A549 (cell line): Measurements from ENCODE around the gene TAAR9. TPM values are rescaled to one million over a fixed set of nuclear protein-coding genes. Genes with fewer than 3 reads are reported as not detected.

Experiments
- ATAC-seq, 2 experiments: fragments of 200-7000 bp in 1 of 2; fragments of >200 bp in 1 of 2; cut with Nextera tagmentation in 1 of 2; cut with Tn5 transposase in 1 of 2; 3 replicates each; pipeline versions ENCODE4 v1.8.0 to v1.9.1; 2018 to 2020; ENCODE audit warnings: mild to moderate bottlenecking in 1 of 2, moderate library complexity in 1 of 2
- CTCF ChIA-PET: fragments of 300-600 bp; sonication (Branson Sonifier 250); formaldehyde crosslinking; extraction: SDS; loops from one replicate; lab custom pipeline; 2021; ENCODE audit warnings: antibody characterized with exemption, inconsistent platforms; lab: Yijun Ruan, JAX
- POLR2A ChIA-PET: fragments of 350-600 bp; formaldehyde crosslinking; extraction: SDS; loops from one replicate; lab custom pipeline; 2021; ENCODE audit warnings: antibody characterized with exemption, inconsistent platforms; lab: Yijun Ruan, JAX
- DNase-seq, 2 experiments: peaks; one replicate each; pipeline versions ENCODE4 v3.0.0 to v3.0.0-alpha.2; 2011 to 2016; ENCODE audit warnings: low read depth in 1 of 2, low spot score in 1 of 2
- FAIRE-seq: peaks from 2 replicates; lab custom pipeline; 2011; peaks lifted over from hg19 to GRCh38; lab: Jason Lieb, UNC
- H3K27ac ChIP-seq, 2 experiments: fragments of >200 bp; sonication (Bioruptor Twin); formaldehyde crosslinking; 3 replicates each; pipeline ENCODE4 v1.5.1; 2016 to 2017
- H3K4me1 ChIP-seq: fragments of >200 bp; sonication (Bioruptor Twin); formaldehyde crosslinking; 3 replicates; pipeline ENCODE4 v1.6.1; 2016
- H3K4me2 ChIP-seq: fragments of >200 bp; sonication (Bioruptor Twin); formaldehyde crosslinking; 3 replicates; pipeline ENCODE4 v1.6.1; 2016
- H3K4me3 ChIP-seq: fragments of >200 bp; sonication (Bioruptor Twin); formaldehyde crosslinking; 3 replicates; pipeline ENCODE4 v1.5.1; 2016
- H3K9me3 ChIP-seq: fragments of >200 bp; sonication (Bioruptor Twin); formaldehyde crosslinking; 3 replicates; pipeline ENCODE4 v1.6.1; 2016
- BHLHE40 ChIP-seq: IDR thresholded peaks from 2 replicates; pipeline ENCODE4 v1.6.1; 2012; ENCODE audit warnings: low read depth, low read length, inconsistent platforms
- CBX2 ChIP-seq: fragments of 200-600 bp; sonication (generic); IDR thresholded peaks from 2 replicates; pipeline ENCODE4 v1.6.1; 2016; ENCODE audit warnings: low read depth, mild to moderate bottlenecking, borderline replicate concordance
- CEBPB ChIP-seq, 2 experiments: fragments of >200 bp in 1 of 2; sonication (Bioruptor Twin) in 1 of 2; formaldehyde crosslinking in 1 of 2; IDR thresholded peaks; 2 replicates each; pipeline ENCODE4 v1.6.1; 2012 to 2016
- EHF ChIP-seq: fragments of 250-450 bp; sonication (Bioruptor Pico); IDR thresholded peaks from 2 replicates; pipeline ENCODE4 v1.5.0; 2020; ENCODE audit warnings: mild to moderate bottlenecking
- EHMT2 ChIP-seq: fragments of 200-600 bp; sonication (generic); IDR thresholded peaks from 2 replicates; pipeline ENCODE4 v1.6.1; 2016; ENCODE audit warnings: antibody characterized with exemption, low read depth, mild to moderate bottlenecking, moderate library complexity
- FOSB ChIP-seq: fragments of 250-450 bp; sonication (Bioruptor Pico); IDR thresholded peaks from 2 replicates; pipeline ENCODE4 v1.5.0; 2020; ENCODE audit warnings: mild to moderate bottlenecking, moderate library complexity
- FOSL2 ChIP-seq, 2 experiments: fragments of 450-650 bp in 1 of 2; fragments of >200 bp in 1 of 2; sonication (Bioruptor Twin) in 1 of 2; formaldehyde crosslinking; IDR thresholded peaks; 2 replicates each; pipeline versions ENCODE4 v1.5.0 to v1.6.1; 2016 to 2020; ENCODE audit warnings: mild to moderate bottlenecking in 1 of 2, moderate library complexity in 1 of 2
- FOXS1 ChIP-seq: fragments of 250-450 bp; sonication (Bioruptor Pico); IDR thresholded peaks from 2 replicates; pipeline ENCODE4 v1.5.0; 2020; ENCODE audit warnings: mild to moderate bottlenecking, moderate library complexity
- HDAC2 ChIP-seq: fragments of 200-600 bp; sonication (generic); IDR thresholded peaks from 2 replicates; pipeline ENCODE4 v1.6.1; 2016
- HOXB13 ChIP-seq: fragments of 250-450 bp; sonication (Bioruptor Pico); IDR thresholded peaks from 2 replicates; pipeline ENCODE4 v1.5.0; 2020; ENCODE audit warnings: low read depth, mild to moderate bottlenecking, moderate library complexity
- HOXB5 ChIP-seq: fragments of 250-450 bp; sonication (Bioruptor Pico); IDR thresholded peaks from 2 replicates; pipeline ENCODE4 v1.5.0; 2020; ENCODE audit warnings: mild to moderate bottlenecking, moderate library complexity
- KDM1A ChIP-seq: fragments of 200-600 bp; sonication (generic); IDR thresholded peaks from 2 replicates; pipeline ENCODE4 v1.6.1; 2016; ENCODE audit warnings: low read depth, mild to moderate bottlenecking
- MAZ ChIP-seq: fragments of 150-350 bp; IDR thresholded peaks from 2 replicates; pipeline ENCODE4 v1.6.1; 2014; ENCODE audit warnings: antibody characterized with exemption, low read depth, low read length, borderline replicate concordance
- NFE2L2 ChIP-seq: fragments of 150-350 bp; conservative IDR thresholded peaks from 2 replicates; pipeline ENCODE4 v1.6.1; 2014; ENCODE audit warnings: low read length
- RARB ChIP-seq: fragments of 250-450 bp; sonication (Bioruptor Pico); IDR thresholded peaks from 2 replicates; pipeline ENCODE4 v1.8.0; 2021; ENCODE audit warnings: mild to moderate bottlenecking, moderate library complexity
- TP53 ChIP-seq: fragments of 250-450 bp; sonication (Bioruptor Pico); IDR thresholded peaks from 2 replicates; pipeline ENCODE4 v1.5.0; 2021; ENCODE audit warnings: mild to moderate bottlenecking, moderate library complexity
- ZC3H11A ChIP-seq: fragments of 450-650 bp; IDR thresholded peaks from 2 replicates; pipeline ENCODE4 v1.6.1; 2014; ENCODE audit warnings: antibody characterized with exemption, mild to moderate bottlenecking
- WGBS: methylation state at CpG from one replicate; pipeline ENCODE4 v1.1.6; 2017; ENCODE audit errors: missing lambda C conversion rate; 5-methylcytosine and 5-hydroxymethylcytosine counted together
- polyA plus RNA-seq, 4 experiments: library from polyadenylated mRNA; depleted of rRNA in 3 of 4; stranded (reverse); fragments of >200 nt; fragmentation: RNase III in 1 of 4; extraction: RNeasy Plus Mini Kit Qiagen cat#74134 plus additional on column Dnase treatment in 1 of 4; gene quantifications; 2 replicates in 3 of 4; 3 replicates in 1 of 4; pipeline ENCODE4 v1.2.3, GENCODE V29; 2011 to 2017
- TF ChIP-seq, protein P1 (sequence below): fragments of 150-350 bp; IDR thresholded peaks from 2 replicates; pipeline ENCODE4 v1.6.1; 2014; ENCODE audit warnings: low read depth, mild to moderate bottlenecking, low read length
- TF ChIP-seq, protein P2 (sequence below): fragments of >200 bp; sonication (Bioruptor Twin); formaldehyde crosslinking; IDR thresholded peaks from 3 replicates; pipeline ENCODE4 v1.6.1; 2016
- TF ChIP-seq, protein P3 (sequence below): IDR thresholded peaks from 2 replicates; pipeline ENCODE4 v1.6.1; 2012; ENCODE audit warnings: low read depth, borderline replicate concordance
- TF ChIP-seq, protein P4 (sequence below): fragments of >200 bp; sonication (Bioruptor Twin); formaldehyde crosslinking; IDR thresholded peaks from 3 replicates; pipeline ENCODE4 v1.5.1; 2016
- TF ChIP-seq, protein P5 (sequence below): IDR thresholded peaks from 2 replicates; pipeline ENCODE4 v1.6.1; 2012
- TF ChIP-seq, protein P6 (sequence below): IDR thresholded peaks from 2 replicates; pipeline ENCODE4 v1.6.1; 2012
- TF ChIP-seq, protein P7 (sequence below): fragments of 200-600 bp; sonication (generic); IDR thresholded peaks from 2 replicates; pipeline ENCODE4 v1.6.1; 2016; ENCODE audit warnings: antibody characterized with exemption, mild to moderate bottlenecking, moderate library complexity
- TF ChIP-seq, protein P8 (sequence below): fragments of >200 bp; sonication (Bioruptor Twin); formaldehyde crosslinking; IDR thresholded peaks from 2 replicates; pipeline ENCODE4 v1.6.1; 2016

The TAAR9 gene
- polyA plus RNA-seq, 2 of the 4 experiments (the other 2 are of a cell fraction): not detected

DNA sequence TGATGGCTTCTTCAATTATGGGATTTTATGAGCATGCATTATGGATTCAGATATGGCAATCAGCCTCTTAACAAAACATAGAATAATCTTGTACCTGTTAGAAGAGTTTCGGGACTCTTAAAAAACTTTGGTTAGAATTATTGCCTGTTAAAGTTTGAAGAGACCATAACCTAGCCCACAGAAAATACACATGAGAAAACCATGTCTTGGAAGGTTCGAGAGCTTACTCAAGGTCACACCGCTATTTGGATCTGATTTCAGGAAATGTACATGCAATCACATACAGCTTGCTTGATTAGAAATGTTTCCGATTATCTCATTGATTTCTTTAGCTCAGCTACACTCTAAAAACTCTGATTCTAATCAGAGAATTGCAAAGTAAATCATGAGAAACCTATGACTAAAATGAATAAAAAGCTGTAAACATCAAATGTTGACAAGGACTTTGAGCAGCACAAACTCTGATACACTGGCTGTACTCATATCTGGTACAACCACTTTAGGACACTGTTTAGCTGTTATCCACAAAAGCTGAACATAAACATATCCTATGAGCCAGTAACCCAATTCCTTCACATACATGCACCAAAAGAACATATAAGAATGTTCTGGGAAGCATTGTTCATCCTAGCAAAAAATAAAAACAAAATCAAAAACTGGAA lies 41.4 kb upstream of the TAAR9 start:
- H3K4me2 ChIP-seq: no peak overlapping the region
- ChIA-PET CTCF (interaction anchor here (0.8 to 4.5 kb wide), 4 partner anchors 12 to 217 kb away, joined by 4 to 16 read pairs (median 4); no protein-coding TSS in a partner anchor), POLR2A (no interaction called here)
- H3K4me3 ChIP-seq: no peak overlapping the region
- no peaks in the 10 kb centered on the region for H3K4me1 ChIP-seq
- no peak for DNase-seq
- no peak overlapping the region for H3K27ac ChIP-seq
- 78% methylated on average over 4 of the region's 4 CpGs for WGBS
- no peak for FAIRE-seq
- TF ChIP-seq, protein P1, sequence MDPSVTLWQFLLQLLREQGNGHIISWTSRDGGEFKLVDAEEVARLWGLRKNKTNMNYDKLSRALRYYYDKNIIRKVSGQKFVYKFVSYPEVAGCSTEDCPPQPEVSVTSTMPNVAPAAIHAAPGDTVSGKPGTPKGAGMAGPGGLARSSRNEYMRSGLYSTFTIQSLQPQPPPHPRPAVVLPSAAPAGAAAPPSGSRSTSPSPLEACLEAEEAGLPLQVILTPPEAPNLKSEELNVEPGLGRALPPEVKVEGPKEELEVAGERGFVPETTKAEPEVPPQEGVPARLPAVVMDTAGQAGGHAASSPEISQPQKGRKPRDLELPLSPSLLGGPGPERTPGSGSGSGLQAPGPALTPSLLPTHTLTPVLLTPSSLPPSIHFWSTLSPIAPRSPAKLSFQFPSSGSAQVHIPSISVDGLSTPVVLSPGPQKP: no peak
- TF ChIP-seq FOXS1 (CRISPR knock-in tag) (no peak), CEBPB (IDR thresholded peaks at IDR 0.05) (no peak), TP53 (CRISPR knock-in tag) (no peak), EHMT2 (no peak), MAZ (no peak), EHF (no peak), HOXB13 (CRISPR knock-in tag) (no peak), ZC3H11A (no peak), BHLHE40 (no peak), HDAC2 (no peak), HOXB5 (no peak), NFE2L2 (no peak), FOSB (no peak)
- TF ChIP-seq, protein P2, sequence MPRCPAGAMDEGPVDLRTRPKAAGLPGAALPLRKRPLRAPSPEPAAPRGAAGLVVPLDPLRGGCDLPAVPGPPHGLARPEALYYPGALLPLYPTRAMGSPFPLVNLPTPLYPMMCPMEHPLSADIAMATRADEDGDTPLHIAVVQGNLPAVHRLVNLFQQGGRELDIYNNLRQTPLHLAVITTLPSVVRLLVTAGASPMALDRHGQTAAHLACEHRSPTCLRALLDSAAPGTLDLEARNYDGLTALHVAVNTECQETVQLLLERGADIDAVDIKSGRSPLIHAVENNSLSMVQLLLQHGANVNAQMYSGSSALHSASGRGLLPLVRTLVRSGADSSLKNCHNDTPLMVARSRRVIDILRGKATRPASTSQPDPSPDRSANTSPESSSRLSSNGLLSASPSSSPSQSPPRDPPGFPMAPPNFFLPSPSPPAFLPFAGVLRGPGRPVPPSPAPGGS: no peak
- TF ChIP-seq, protein P3, sequence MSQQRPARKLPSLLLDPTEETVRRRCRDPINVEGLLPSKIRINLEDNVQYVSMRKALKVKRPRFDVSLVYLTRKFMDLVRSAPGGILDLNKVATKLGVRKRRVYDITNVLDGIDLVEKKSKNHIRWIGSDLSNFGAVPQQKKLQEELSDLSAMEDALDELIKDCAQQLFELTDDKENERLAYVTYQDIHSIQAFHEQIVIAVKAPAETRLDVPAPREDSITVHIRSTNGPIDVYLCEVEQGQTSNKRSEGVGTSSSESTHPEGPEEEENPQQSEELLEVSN: no peak
- TF ChIP-seq, protein P4, sequence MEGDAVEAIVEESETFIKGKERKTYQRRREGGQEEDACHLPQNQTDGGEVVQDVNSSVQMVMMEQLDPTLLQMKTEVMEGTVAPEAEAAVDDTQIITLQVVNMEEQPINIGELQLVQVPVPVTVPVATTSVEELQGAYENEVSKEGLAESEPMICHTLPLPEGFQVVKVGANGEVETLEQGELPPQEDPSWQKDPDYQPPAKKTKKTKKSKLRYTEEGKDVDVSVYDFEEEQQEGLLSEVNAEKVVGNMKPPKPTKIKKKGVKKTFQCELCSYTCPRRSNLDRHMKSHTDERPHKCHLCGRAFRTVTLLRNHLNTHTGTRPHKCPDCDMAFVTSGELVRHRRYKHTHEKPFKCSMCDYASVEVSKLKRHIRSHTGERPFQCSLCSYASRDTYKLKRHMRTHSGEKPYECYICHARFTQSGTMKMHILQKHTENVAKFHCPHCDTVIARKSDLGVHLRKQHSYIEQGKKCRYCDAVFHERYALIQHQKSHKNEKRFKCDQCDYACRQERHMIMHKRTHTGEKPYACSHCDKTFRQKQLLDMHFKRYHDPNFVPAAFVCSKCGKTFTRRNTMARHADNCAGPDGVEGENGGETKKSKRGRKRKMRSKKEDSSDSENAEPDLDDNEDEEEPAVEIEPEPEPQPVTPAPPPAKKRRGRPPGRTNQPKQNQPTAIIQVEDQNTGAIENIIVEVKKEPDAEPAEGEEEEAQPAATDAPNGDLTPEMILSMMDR: no peak
- TF ChIP-seq, protein P5, sequence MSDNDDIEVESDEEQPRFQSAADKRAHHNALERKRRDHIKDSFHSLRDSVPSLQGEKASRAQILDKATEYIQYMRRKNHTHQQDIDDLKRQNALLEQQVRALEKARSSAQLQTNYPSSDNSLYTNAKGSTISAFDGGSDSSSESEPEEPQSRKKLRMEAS: no peak
- ATAC-seq: no peak
- no peaks in the 10 kb centered on the region for H3K9me3 ChIP-seq

DNA sequence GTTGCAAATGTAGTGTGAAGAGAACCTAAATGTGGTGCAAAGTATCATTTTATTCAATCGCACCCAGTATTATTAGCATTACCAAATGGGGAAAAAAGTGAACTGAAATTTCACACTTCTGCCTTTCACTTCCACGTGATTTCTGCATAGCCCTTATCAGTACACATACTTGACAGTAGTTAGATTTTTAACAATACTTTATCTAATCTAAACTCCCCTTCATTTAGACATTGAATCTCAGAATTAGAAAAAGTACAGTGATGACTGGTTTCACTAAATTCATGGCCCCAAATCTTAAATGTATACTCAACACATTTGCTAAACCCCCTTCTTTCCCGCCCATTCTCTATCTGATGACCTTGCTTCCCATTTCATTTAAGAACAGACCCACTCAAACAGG lies 39.4 kb upstream of the TAAR9 start:
- 93% methylated on average over 3 of the region's 3 CpGs for WGBS
- Histone ChIP-seq H3K9me3 (no peaks in the 10 kb centered on the region), H3K4me1 (no peaks in the 10 kb centered on the region), H3K4me2 (no peak overlapping the region), H3K27ac (no peak overlapping the region), H3K4me3 (no peak overlapping the region)
- ChIA-PET CTCF (no interaction called here), POLR2A (no interaction called here)
- ATAC-seq: no peak
- no peak for FAIRE-seq
- DNase-seq: no peak
- TF ChIP-seq BHLHE40: no peak
- no peak for TF ChIP-seq CBX2
- no peak for TF ChIP-seq FOSL2 (IDR thresholded peaks at IDR 0.05)
- no peak for TF ChIP-seq FOSL2 (CRISPR knock-in tag; IDR thresholded peaks at IDR 0.05)
- no peak for TF ChIP-seq KDM1A
- TF ChIP-seq, protein P6, sequence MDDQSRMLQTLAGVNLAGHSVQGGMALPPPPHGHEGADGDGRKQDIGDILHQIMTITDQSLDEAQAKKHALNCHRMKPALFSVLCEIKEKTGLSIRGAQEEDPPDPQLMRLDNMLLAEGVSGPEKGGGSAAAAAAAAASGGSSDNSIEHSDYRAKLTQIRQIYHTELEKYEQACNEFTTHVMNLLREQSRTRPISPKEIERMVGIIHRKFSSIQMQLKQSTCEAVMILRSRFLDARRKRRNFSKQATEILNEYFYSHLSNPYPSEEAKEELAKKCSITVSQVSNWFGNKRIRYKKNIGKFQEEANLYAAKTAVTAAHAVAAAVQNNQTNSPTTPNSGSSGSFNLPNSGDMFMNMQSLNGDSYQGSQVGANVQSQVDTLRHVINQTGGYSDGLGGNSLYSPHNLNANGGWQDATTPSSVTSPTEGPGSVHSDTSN: no peak
- TF ChIP-seq, protein P7, sequence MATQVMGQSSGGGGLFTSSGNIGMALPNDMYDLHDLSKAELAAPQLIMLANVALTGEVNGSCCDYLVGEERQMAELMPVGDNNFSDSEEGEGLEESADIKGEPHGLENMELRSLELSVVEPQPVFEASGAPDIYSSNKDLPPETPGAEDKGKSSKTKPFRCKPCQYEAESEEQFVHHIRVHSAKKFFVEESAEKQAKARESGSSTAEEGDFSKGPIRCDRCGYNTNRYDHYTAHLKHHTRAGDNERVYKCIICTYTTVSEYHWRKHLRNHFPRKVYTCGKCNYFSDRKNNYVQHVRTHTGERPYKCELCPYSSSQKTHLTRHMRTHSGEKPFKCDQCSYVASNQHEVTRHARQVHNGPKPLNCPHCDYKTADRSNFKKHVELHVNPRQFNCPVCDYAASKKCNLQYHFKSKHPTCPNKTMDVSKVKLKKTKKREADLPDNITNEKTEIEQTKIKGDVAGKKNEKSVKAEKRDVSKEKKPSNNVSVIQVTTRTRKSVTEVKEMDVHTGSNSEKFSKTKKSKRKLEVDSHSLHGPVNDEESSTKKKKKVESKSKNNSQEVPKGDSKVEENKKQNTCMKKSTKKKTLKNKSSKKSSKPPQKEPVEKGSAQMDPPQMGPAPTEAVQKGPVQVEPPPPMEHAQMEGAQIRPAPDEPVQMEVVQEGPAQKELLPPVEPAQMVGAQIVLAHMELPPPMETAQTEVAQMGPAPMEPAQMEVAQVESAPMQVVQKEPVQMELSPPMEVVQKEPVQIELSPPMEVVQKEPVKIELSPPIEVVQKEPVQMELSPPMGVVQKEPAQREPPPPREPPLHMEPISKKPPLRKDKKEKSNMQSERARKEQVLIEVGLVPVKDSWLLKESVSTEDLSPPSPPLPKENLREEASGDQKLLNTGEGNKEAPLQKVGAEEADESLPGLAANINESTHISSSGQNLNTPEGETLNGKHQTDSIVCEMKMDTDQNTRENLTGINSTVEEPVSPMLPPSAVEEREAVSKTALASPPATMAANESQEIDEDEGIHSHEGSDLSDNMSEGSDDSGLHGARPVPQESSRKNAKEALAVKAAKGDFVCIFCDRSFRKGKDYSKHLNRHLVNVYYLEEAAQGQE: no peak
- no peak for TF ChIP-seq HOXB13 (CRISPR knock-in tag)
- TF ChIP-seq, protein P3: no peak
- TF ChIP-seq RARB: no peak
- TF ChIP-seq, protein P8, sequence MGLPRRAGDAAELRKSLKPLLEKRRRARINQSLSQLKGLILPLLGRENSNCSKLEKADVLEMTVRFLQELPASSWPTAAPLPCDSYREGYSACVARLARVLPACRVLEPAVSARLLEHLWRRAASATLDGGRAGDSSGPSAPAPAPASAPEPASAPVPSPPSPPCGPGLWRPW: no peak
